Mammary epithelial cell (primary cell): ENCODE data around the gene TRIO.

Experiments used
- CTCF ChIP-seq, 2 donors: IDR thresholded peaks in 1 of 2; conservative IDR thresholded peaks in 1 of 2; 2 replicates each; pipeline ENCODE4 v1.5.1; 2011 to 2012; ENCODE audit warnings: inconsistent platforms in 2 of 2, low read length in 2 of 2, mild to moderate bottlenecking in 2 of 2, control low read depth in 1 of 2, low read depth in 1 of 2; ENCODE audit not compliant: insufficient read depth in 1 of 2; ENCODE audit errors: extremely low read depth in 1 of 2
- EZH2 ChIP-seq: IDR thresholded peaks from 2 replicates; pipeline ENCODE4 v1.6.1; 2012; ENCODE audit warnings: low read length, inconsistent platforms, borderline replicate concordance

- no peak for TF ChIP-seq CTCF (conservative IDR thresholded peaks at IDR 0.05 in 1 of 2, IDR thresholded peaks at IDR 0.05 in 1 of 2; ENCODE audit: extremely low read depth in 1 of 2, insufficient read depth in 1 of 2, low read depth in 1 of 2, low read length in 2 of 2)
- no peak for TF ChIP-seq EZH2
These were observed 86.0 kb downstream of the TRIO start for GRCh38 chr5:14229181-14229580.
